Kidney epithelial cell (primary cell): Measurements from ENCODE around the gene KRTAP10-4. TPM values are rescaled to one million over a fixed set of nuclear protein-coding genes. Genes with fewer than 3 reads are reported as not detected.

Experiments
- DNase-seq: peaks from one replicate; pipeline ENCODE4 v3.0.0-alpha.2; 2010; ENCODE audit warnings: low read depth
- H3K27me3 ChIP-seq: 2 replicates; pipeline ENCODE4 v1.6.0; 2011; ENCODE audit warnings: low read length; ENCODE audit not compliant: control insufficient read depth, insufficient read depth
- H3K36me3 ChIP-seq: 2 replicates; pipeline ENCODE4 v1.5.1; 2011; ENCODE audit warnings: low read length; ENCODE audit not compliant: control insufficient read depth, insufficient read depth
- H3K4me3 ChIP-seq: 2 replicates; pipeline ENCODE4 v1.5.1; 2011; ENCODE audit warnings: low read depth, mild to moderate bottlenecking, control low read depth, low read length
- CTCF ChIP-seq: IDR thresholded peaks from 2 replicates; pipeline ENCODE4 v1.5.1; 2011; ENCODE audit warnings: mild to moderate bottlenecking, moderate library complexity, low read length, control low read depth, inconsistent platforms; ENCODE audit not compliant: insufficient read depth, poor library complexity, severe bottlenecking
- total RNA-seq: library from RNA; depleted of rRNA; stranded (reverse); fragments of >200 nt; gene quantifications from 2 replicates; pipeline ENCODE4 v1.2.3, GENCODE V29; 2015

The KRTAP10-4 gene
- total RNA-seq, 1 donor from 2014 or later: not detected

DNA sequence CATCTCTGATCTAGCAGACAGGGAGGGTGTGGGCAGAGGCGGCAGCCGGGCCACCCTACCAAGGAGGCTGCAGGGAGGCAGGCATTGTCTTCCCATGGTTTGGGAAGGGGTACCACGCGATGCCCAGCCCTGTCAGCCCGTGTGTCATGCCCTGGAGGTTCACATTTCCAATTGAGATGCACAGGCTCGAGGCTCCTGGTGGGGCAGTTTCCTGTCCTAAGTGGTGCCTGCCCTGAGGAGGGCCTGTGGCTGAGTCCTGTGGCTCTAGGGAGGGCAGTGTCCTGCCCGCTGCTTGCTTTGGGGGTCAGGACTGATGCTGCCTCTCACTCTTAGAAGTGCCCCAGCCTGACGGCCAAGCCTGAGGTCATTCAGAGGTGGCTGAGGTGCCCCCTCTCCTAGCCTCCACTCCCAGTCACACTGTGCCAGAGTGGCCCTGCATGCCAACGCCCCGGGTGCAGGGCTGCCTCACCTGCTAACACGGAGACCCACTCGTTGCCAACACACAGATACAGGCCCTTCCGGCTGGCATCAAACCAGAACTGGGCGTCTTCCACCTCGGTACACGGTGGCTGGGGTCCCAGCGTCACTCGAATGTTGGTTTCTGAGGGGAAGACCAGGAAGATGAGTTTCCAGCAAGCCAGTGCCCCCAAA, 45.4 kb upstream of the KRTAP10-4 start:
- H3K36me3 ChIP-seq: no peaks in the 10 kb centered on the region
- H3K4me3 ChIP-seq: no peak overlapping the region
- no peaks in the 10 kb centered on the region for H3K27me3 ChIP-seq
- TF ChIP-seq CTCF: no peak
- DNase-seq: no peak

- no peaks in the 10 kb centered on the region for H3K36me3 ChIP-seq
- TF ChIP-seq CTCF: no peak
- no peak for DNase-seq
- no peak overlapping the region for H3K4me3 ChIP-seq
- no peaks in the 10 kb centered on the region for H3K27me3 ChIP-seq
Observed at GRCh38 chr21:44528634-44528995, 44.9 kb upstream of the KRTAP10-4 start.

GRCh38 chr21:44529011-44529421, 44.5 kb upstream of the KRTAP10-4 start:
- H3K4me3 ChIP-seq: no peak overlapping the region
- no peaks in the 10 kb centered on the region for H3K27me3 ChIP-seq
- TF ChIP-seq CTCF: no peak
- H3K36me3 ChIP-seq: no peaks in the 10 kb centered on the region
- DNase-seq: no peak

GRCh38 chr21:44529503-44530125, 43.9 kb upstream of the KRTAP10-4 start:
- H3K4me3 ChIP-seq: no peak overlapping the region
- DNase-seq: no peak
- no peaks in the 10 kb centered on the region for H3K36me3 ChIP-seq
- H3K27me3 ChIP-seq: no peaks in the 10 kb centered on the region
- no peak for TF ChIP-seq CTCF

DNA sequence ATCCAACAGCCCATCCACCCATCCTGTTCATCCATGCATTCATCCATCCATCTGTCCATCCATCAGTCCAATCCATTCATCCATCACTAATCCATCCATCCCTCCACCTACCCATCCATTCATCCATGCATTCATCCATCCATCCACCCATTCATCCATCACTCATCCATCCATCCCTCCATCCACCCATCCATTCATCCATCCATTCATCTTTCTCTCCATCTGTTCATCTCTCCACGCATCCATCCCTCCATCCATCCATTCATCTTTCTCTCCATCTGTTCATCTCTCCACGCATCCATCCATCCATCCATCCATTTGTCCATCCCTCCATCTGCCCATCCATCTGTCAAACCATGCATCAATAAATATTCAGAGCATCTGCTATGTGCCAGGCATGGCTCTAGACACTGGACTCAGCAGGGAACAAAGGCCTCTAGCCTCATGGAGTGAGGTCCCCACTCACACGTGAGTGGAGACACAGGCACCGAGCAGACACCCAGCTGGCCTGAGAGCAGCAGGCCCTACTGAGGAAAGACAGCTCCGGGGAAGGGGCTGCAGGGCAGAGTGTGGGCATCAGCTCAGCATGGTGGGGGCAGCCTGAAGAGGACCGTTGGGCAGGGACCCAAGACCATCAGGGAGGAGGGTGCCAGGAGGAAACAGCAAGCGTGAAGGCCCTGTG, 43.2 kb upstream of the KRTAP10-4 start:
- no peak for DNase-seq
- TF ChIP-seq CTCF: no peak
- Histone ChIP-seq H3K27me3 (no peaks in the 10 kb centered on the region), H3K4me3 (no peak overlapping the region), H3K36me3 (no peaks in the 10 kb centered on the region)
